ENCODE data around the gene IL36G.

The IL36G gene

GRCh38 chr2:112958428-112959108 is 19.2 kb upstream of the IL36G start:
- no peak overlapping the region for H3K4me3 Mint-ChIP-seq
- H3K4me1 Mint-ChIP-seq: no peaks in the 10 kb centered on the region
- no peaks in the 10 kb centered on the region for H3K27me3 Mint-ChIP-seq
- ATAC-seq (peak; percentile 86), DNase-seq (peak; percentile 21)
- no peaks in the 10 kb centered on the region for H3K9me3 Mint-ChIP-seq
- no peaks in the 10 kb centered on the region for H3K36me3 Mint-ChIP-seq (ENCODE audit: low read depth)
- H3K27ac Mint-ChIP-seq: no peak overlapping the region

GRCh38 chr2:112959109-112959812 is 18.5 kb upstream of the IL36G start:
- no peaks in the 10 kb centered on the region for H3K9me3 Mint-ChIP-seq
- H3K36me3 Mint-ChIP-seq (ENCODE audit: low read depth): no peaks in the 10 kb centered on the region
- ATAC-seq (no peak), DNase-seq (no peak)
- no peaks in the 10 kb centered on the region for H3K27me3 Mint-ChIP-seq
- H3K4me1 Mint-ChIP-seq: no peaks in the 10 kb centered on the region
- no peak overlapping the region for H3K4me3 Mint-ChIP-seq
- H3K27ac Mint-ChIP-seq: no peak overlapping the region

GRCh38 chr2:112960230-112960825 is 17.5 kb upstream of the IL36G start:
- no peak for ATAC-seq
- no peaks in the 10 kb centered on the region for H3K9me3 Mint-ChIP-seq
- no peaks in the 10 kb centered on the region for H3K27me3 Mint-ChIP-seq
- no peak overlapping the region for H3K4me3 Mint-ChIP-seq
- H3K36me3 Mint-ChIP-seq (ENCODE audit: low read depth): no peaks in the 10 kb centered on the region
- no peak overlapping the region for H3K27ac Mint-ChIP-seq
- H3K4me1 Mint-ChIP-seq: no peaks in the 10 kb centered on the region
- no peak for DNase-seq

GRCh38 chr2:112962308-112963175 is 15.3 kb upstream of the IL36G start:
- H3K36me3 Mint-ChIP-seq (ENCODE audit: low read depth): no peaks in the 10 kb centered on the region
- no peak overlapping the region for H3K27ac Mint-ChIP-seq
- H3K4me1 Mint-ChIP-seq: no peaks in the 10 kb centered on the region
- H3K9me3 Mint-ChIP-seq: no peaks in the 10 kb centered on the region
- no peak overlapping the region for H3K4me3 Mint-ChIP-seq
- H3K27me3 Mint-ChIP-seq: no peaks in the 10 kb centered on the region
- ATAC-seq (no peak), DNase-seq (no peak)

GRCh38 chr2:112967023-112967422 is 10.8 kb upstream of the IL36G start:
- H3K4me3 Mint-ChIP-seq: no peak overlapping the region
- no peaks in the 10 kb centered on the region for H3K9me3 Mint-ChIP-seq
- no peaks in the 10 kb centered on the region for H3K36me3 Mint-ChIP-seq (ENCODE audit: low read depth)
- DNase-seq (no peak), ATAC-seq (no peak)
- H3K4me1 Mint-ChIP-seq: peaks cover 6% of the 10 kb centered on the region
- H3K27me3 Mint-ChIP-seq: no peaks in the 10 kb centered on the region
- H3K27ac Mint-ChIP-seq: no peak overlapping the region

- Mint-ChIP-seq H3K27me3 (no peaks in the 10 kb centered on the region), H3K4me1 (peaks cover 20% of the 10 kb centered on the region), H3K9me3 (no peaks in the 10 kb centered on the region), H3K36me3 (ENCODE audit: low read depth) (no peaks in the 10 kb centered on the region), H3K27ac (no peak overlapping the region), H3K4me3 (no peak overlapping the region)
- DNase-seq (no peak), ATAC-seq (peak; percentile 82)
Measured at GRCh38 chr2:112972423-112973086, 5.3 kb upstream of the IL36G start.

- Mint-ChIP-seq H3K9me3 (no peaks in the 10 kb centered on the region), H3K27ac (no peak overlapping the region), H3K27me3 (no peaks in the 10 kb centered on the region), H3K4me1 (peaks cover 26% of the 10 kb centered on the region), H3K4me3 (no peak overlapping the region), H3K36me3 (ENCODE audit: low read depth) (no peaks in the 10 kb centered on the region)
- no peak for DNase-seq
- ATAC-seq: no peak
Measured at GRCh38 chr2:112973156-112973555, 4.7 kb upstream of the IL36G start.

GRCh38 chr2:112979731-112980130 is 1.9 kb downstream of the IL36G start:
- Mint-ChIP-seq H3K4me1 (peaks cover 14% of the 10 kb centered on the region), H3K4me3 (no peak overlapping the region), H3K27me3 (no peaks in the 10 kb centered on the region), H3K9me3 (no peaks in the 10 kb centered on the region), H3K27ac (no peak overlapping the region), H3K36me3 (ENCODE audit: low read depth) (no peaks in the 10 kb centered on the region)
- no peak for ATAC-seq
- no peak for DNase-seq

- H3K9me3 Mint-ChIP-seq: no peaks in the 10 kb centered on the region
- no peaks in the 10 kb centered on the region for H3K36me3 Mint-ChIP-seq (ENCODE audit: low read depth)
- peak overlapping the region; percentile 39 for H3K4me3 Mint-ChIP-seq
- no peaks in the 10 kb centered on the region for H3K27me3 Mint-ChIP-seq
- DNase-seq (no peak), ATAC-seq (no peak)
- H3K27ac Mint-ChIP-seq: peak overlapping the region; percentile 79
- peaks cover 22% of the 10 kb centered on the region for H3K4me1 Mint-ChIP-seq
Measured at GRCh38 chr2:112980537-112980936, 2.7 kb downstream of the IL36G start.

- ATAC-seq (peak; percentile 87), DNase-seq (no peak)
- H3K27me3 Mint-ChIP-seq: no peaks in the 10 kb centered on the region
- H3K9me3 Mint-ChIP-seq: peaks cover 14% of the 10 kb centered on the region
- no peaks in the 10 kb centered on the region for H3K36me3 Mint-ChIP-seq (ENCODE audit: low read depth)
- peak overlapping the region; percentile 22 for H3K27ac Mint-ChIP-seq
- peaks cover 20% of the 10 kb centered on the region for H3K4me1 Mint-ChIP-seq
- H3K4me3 Mint-ChIP-seq: no peak overlapping the region
Measured at GRCh38 chr2:112985090-112985489, 7.3 kb downstream of the IL36G start.

- Mint-ChIP-seq H3K4me3 (no peak overlapping the region), H3K27me3 (no peaks in the 10 kb centered on the region), H3K36me3 (ENCODE audit: low read depth) (peaks cover 11% of the 10 kb centered on the region), H3K9me3 (peaks cover 41% of the 10 kb centered on the region), H3K4me1 (peaks cover 18% of the 10 kb centered on the region), H3K27ac (no peak overlapping the region)
- ATAC-seq: no peak
- DNase-seq: no peak
Measured at GRCh38 chr2:112989611-112990010, 11.8 kb downstream of the IL36G start.

- ATAC-seq (no peak), DNase-seq (no peak)
- H3K27me3 Mint-ChIP-seq: no peaks in the 10 kb centered on the region
- H3K9me3 Mint-ChIP-seq: peaks cover 43% of the 10 kb centered on the region
- H3K4me1 Mint-ChIP-seq: peaks cover 31% of the 10 kb centered on the region
- H3K27ac Mint-ChIP-seq: no peak overlapping the region
- peaks cover 11% of the 10 kb centered on the region for H3K36me3 Mint-ChIP-seq (ENCODE audit: low read depth)
- H3K4me3 Mint-ChIP-seq: no peak overlapping the region
Measured at GRCh38 chr2:112993831-112994230, 16.0 kb downstream of the IL36G start.

GRCh38 chr2:112994648-112995047 is 16.8 kb downstream of the IL36G start:
- peaks cover 45% of the 10 kb centered on the region for H3K9me3 Mint-ChIP-seq
- no peak overlapping the region for H3K4me3 Mint-ChIP-seq
- ATAC-seq: no peak
- no peak for DNase-seq
- no peak overlapping the region for H3K27ac Mint-ChIP-seq
- H3K4me1 Mint-ChIP-seq: peaks cover 31% of the 10 kb centered on the region
- H3K36me3 Mint-ChIP-seq (ENCODE audit: low read depth): peaks cover 12% of the 10 kb centered on the region
- no peaks in the 10 kb centered on the region for H3K27me3 Mint-ChIP-seq

GRCh38 chr2:112995346-112995920 is 17.6 kb downstream of the IL36G start:
- Mint-ChIP-seq H3K27me3 (no peaks in the 10 kb centered on the region), H3K4me3 (peak overlapping the region; percentile 74), H3K36me3 (ENCODE audit: low read depth) (peaks cover 13% of the 10 kb centered on the region), H3K9me3 (peaks cover 44% of the 10 kb centered on the region), H3K27ac (peak overlapping the region; percentile 63), H3K4me1 (peaks cover 31% of the 10 kb centered on the region)
- no peak for ATAC-seq
- DNase-seq: peak; percentile 29

All from activated naive CD8-positive, alpha-beta T cell treated with anti-CD3 and anti-CD28 coated beads, Interleukin-2, amount 50 U/mL, for 24 hours (primary cell).